ENCODE measurements around the gene PTPRN2. TPM values are rescaled to one million over a fixed set of nuclear protein-coding genes. Genes with fewer than 3 reads are reported as not detected.

PTPRN2 gene
- total and polyA plus RNA-seq, 9 of the 15 experiments (the other 6 are each of a cell fraction or from before 2014, with no cell fraction given): not detected

- TF ChIP-seq CEBPB (tag; IDR thresholded peaks at IDR 0.05) (no peak), NFYB (IDR thresholded peaks at IDR 0.05; ENCODE audit: extremely low read depth, insufficient read length) (no peak), ZNF140 (CRISPR knock-in tag; IDR thresholded peaks at IDR 0.05) (no peak), JUND (IDR thresholded peaks at IDR 0.05; ENCODE audit: borderline replicate concordance, low read depth, low read length) (no peak), JUND (tag; IDR thresholded peaks at IDR 0.05; ENCODE audit: borderline replicate concordance, low read depth, low read length) (no peak), E2F3 (CRISPR knock-in tag; IDR thresholded peaks at IDR 0.05) (no peak), ZNF699 (CRISPR knock-in tag; IDR thresholded peaks at IDR 0.05; ENCODE audit: insufficient replicate concordance) (no peak), TAF15 (IDR thresholded peaks at IDR 0.05; ENCODE audit: low read depth, low read length) (no peak), FOXO4 (CRISPR knock-in tag; IDR thresholded peaks at IDR 0.05) (no peak), NR1H2 (CRISPR knock-in tag; IDR thresholded peaks at IDR 0.05) (no peak), ZNF717 (CRISPR knock-in tag; IDR thresholded peaks at IDR 0.05) (no peak), ELF1 (tag; IDR thresholded peaks at IDR 0.05) (no peak), SP1 (CRISPR knock-in tag; IDR thresholded peaks at IDR 0.05) (no peak)
These were observed 616.1 kb downstream of the PTPRN2 start (continued) for GRCh38 chr7:157971501-157971900.
